CD1c-positive myeloid dendritic cell (primary cell): ENCODE results near the gene GARIN5A.
"Not testable (repeated sequence)": the region's sequence is repeated elsewhere in the genome, so short reads cannot be mapped to it uniquely, and the experiment has no call there.

Experiments
- DNase-seq: peaks from one replicate; pipeline ENCODE4 v3.0.0-alpha.2; 2016; ENCODE audit errors: extremely low spot score

The GARIN5A gene

DNA sequence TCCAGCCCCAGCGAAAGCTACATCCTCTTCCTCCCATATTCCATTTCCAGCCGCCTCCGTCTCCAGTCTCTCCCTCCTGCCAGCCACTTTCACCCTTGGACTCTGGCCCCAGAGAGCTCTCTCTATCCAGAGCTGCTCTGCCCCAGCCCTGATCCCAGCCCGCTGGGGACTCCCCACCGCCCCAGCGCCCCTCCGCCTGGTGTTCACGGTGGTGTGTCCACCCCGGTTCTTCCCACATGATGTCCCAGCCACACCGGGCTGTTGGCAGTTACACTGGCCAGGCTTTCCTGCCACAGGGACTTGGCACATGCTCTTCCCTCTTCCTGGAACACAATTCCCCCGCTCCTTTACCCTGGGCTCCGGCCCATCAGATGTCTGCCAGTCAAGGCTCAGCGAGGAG lies 11.6 kb downstream of the GARIN5A start:
- DNase-seq, result no peak

DNA sequence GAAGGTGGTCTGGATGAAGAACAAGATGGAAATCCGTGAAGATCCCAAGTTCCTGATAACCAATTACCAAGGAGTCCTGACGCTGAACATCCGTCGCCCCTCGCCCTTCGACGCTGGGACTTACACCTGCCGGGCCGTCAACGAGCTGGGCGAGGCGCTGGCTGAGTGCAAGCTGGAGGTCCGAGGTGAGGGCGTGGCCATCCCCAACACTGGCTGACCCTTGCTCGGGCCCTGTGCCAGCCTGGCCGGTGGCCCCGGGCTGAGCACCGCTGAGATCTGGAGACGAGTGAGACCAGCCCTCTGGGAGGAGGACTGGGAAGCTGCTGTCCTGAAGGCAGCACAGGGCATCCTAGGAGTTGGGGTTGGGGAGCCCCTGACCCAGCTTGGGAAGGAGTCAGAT lies 12.3 kb downstream of the GARIN5A start:
- no peak for DNase-seq

DNA sequence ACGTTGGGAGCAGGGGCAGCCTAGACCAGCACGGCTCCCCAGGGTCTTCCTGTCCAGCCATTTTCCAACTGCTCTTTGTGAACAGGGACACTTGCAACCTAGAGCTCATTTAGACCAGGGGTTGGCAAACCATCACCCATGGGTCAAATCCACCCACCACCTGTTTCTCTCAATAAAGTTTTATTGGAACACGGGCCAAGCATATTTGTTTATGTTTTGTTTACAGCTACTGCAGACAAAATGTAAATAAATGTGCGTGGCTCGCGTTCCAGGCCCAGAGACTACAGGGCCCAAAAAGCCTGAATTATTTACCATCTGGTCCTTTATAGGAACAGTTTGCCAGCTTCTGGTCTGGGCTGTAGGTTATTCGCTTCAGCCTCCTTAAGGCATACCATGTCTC lies 13.7 kb downstream of the GARIN5A start:
- DNase-seq, result no peak

DNA sequence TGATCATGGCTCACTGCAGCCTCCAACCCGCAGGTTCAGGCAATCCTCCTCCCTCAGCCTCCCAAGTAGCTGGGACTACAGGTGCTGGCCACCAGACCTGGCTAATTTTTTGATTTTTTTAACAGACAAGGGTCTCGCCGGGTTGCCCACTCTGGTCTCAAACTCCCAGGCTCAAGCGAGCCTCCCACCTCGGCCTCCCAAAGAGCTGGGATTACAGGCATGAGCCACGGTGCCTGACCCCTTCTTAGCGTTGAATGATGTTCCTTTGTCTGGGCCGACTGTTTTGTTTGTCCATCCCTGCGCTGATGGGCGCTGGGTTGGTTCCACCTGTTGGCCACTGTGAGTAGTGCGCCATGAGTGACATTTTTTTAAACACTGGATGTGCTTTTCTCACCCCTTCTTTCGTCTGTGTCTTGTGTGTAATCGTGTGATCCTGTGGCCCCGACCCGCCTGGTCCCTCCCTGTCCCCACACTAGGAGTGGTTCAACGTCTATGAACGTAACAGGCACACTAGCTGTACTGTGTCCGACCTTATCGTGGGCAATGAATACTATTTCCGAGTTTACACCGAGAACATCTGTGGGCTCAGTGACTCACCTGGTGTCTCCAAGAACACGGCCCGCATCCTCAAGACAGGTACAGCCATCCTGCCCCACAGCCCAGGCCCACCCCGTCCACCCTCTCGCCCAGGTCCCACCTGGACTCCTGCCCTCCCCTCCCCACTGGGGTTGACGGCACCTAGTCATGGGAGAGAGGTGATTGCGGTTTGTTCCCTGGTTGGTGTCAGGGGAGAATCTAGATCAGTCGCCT lies 15.4 kb downstream of the GARIN5A start:
- peak; percentile 71 for DNase-seq

DNA sequence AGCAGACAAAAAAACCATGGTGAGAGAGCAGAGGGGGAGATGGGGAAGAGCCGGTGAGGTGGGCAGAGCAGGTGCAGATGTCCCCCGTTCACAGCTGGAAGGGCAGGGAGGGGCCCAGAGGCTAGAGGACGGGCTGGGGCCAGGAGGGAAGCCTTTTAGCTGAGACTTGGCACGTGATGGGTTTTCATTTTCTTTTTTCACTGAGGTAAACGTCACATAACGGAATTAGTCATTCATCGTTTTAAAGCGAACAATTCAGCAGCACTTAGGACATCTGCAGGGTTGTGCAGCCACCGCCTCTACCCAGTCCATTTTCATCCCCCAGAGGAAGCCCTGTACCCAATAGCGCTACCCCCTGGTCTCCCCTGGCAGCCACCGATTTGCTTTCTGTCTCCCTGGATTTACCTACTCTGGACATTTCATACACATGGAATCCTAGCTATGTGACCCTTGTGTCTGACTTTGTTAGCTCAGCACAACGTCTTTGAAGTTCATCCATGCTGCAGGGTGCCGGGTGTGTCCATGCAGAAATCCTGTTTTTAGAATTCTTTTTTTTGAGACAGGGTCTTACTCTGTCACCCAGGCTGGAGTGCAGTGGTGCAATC lies 16.4 kb downstream of the GARIN5A start:
- DNase-seq, result peak; percentile 8

DNA sequence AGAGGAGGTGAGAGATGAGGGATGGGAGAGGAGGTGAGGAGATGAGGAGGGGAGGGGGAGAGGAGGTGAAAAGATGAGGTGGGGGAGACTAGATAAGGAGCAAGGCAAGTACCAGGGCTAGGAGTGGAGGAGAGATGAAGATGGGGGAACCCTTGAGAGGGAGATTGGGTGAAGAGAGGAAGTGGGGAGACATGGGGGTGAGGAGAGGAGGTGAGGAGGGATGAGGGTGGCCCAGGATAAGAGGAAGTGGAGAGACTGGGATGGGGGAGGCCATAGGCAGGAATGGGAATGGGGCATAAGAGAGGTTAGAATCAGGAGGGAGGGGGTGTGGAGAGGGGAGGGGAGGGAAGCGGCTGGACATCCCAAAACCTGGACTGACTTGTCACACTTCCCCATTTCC lies 17.0 kb downstream of the GARIN5A start:
- DNase-seq, result no peak

DNA sequence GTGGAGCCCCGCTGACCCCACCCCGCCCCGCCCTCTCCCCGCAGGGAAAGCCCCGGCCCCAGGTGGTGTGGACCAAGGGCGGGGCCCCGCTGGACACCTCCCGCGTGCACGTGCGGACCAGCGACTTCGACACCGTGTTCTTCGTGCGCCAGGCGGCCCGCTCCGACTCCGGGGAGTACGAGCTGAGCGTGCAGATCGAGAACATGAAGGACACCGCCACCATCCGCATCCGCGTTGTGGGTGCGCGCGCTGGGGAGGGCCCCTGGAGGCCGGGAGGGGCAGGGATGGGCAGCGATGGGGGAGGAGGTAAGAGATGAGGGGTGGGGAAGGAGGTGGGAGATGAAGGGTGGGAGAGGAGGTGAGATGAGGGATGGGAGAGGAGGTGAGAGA lies 17.6 kb downstream of the GARIN5A start:
- DNase-seq, result no peak

DNA sequence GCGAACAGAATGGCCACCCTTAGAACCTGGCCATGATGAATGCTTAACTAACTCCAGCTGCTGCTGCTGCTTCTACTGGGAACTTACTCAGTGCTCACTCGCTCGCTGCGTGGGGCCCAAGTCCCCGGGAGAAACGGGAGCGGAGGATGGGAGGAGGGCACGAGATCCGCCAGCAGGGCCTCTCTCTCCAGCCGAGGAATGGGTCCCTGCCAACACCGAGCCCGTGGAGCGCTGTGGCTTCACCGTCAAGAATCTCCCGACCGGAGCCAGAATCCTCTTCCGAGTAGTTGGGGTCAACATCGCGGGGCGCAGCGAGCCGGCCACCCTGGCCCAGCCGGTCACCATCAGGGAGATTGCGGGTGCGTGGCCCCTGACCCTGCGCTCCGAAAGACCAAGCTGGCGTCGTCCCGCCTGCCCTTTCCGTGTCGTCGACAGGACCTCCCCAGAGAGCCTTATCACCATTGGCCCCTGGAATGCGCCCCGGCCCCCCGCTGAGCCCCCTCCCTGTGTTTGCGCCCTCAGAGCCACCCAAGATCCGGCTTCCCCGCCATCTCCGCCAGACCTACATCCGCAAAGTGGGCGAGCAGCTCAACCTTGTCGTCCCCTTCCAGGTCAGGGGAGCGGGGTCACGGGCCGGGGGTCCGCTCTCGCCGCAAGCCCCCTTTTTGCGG lies 18.1 kb downstream of the GARIN5A start:
- no peak for DNase-seq

DNA sequence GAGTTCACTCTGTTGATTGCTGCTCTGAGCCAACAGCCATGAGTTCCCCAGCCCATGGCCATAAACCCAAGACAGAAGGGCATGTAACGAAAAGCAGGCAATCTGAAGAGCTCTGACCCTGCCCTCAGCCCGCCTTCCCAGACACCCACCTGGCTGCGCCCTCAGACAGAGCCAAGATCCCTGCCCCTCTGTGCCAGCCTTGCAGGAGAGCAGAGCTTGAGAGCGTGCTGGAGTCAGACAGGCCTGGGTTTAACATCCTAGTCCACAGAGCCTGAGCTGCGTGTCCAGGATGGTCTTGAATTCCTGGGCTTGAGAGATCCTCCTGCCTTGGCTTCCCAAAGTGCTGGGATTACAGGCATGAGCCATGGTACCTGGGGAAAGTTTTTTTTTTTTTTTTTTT lies 19.3 kb downstream of the GARIN5A start:
- no peak for DNase-seq

DNA sequence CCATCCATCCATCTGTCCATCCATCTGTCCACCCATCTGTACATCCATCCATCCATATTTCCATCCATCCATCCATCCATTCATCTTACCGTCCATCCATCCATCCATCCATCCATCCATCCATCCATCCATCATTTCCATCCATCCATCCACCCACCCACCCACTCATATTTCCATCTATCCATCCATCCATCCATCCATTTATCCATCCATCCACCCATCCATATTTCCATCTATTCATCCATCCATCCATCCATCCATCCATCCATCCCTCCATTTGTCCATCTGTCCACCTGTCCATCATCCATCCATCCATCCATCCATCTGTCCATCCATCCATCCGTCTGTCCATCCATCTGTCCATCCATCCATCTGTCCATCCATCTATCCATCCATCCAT lies 20.7 kb downstream of the GARIN5A start:
- DNase-seq, result no peak

DNA sequence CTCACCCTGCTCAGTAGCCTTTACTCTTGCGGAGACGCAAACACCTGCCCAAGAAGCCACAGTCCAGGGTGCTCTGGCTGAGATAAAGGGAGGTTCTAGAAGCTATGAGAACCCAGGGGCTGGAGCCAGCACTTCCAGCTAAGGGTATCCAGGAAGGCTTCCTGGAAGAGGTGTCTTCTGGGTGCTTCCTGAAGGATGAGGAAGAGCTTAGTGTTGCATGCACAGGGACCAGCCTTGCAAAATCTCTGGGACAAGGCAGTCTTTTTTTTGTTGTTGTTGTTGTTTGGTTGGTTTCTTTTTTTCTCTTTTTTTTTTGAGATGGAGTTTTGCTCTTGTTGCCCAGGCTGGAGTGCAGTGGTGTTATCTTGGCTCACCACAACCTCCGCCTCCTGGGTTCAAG lies 23.4 kb downstream of the GARIN5A start:
- no peak for DNase-seq

DNA sequence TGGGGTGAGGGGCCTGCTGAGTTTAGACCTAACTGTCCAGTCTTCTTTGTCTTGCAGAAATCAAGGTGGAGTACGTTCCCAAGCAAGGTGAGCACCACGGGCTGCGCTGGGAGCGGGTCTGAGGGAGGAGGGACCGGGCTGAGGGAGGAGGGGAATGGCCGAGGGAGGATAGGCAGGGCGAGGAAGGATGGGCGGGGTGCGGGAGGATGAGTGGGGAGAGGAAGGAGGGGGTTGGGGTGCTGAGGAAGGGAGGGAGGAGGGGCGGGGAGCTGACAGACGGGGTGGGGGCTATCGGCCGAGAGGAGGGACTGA lies 25.5 kb downstream of the GARIN5A start:
- DNase-seq, result no peak

DNA sequence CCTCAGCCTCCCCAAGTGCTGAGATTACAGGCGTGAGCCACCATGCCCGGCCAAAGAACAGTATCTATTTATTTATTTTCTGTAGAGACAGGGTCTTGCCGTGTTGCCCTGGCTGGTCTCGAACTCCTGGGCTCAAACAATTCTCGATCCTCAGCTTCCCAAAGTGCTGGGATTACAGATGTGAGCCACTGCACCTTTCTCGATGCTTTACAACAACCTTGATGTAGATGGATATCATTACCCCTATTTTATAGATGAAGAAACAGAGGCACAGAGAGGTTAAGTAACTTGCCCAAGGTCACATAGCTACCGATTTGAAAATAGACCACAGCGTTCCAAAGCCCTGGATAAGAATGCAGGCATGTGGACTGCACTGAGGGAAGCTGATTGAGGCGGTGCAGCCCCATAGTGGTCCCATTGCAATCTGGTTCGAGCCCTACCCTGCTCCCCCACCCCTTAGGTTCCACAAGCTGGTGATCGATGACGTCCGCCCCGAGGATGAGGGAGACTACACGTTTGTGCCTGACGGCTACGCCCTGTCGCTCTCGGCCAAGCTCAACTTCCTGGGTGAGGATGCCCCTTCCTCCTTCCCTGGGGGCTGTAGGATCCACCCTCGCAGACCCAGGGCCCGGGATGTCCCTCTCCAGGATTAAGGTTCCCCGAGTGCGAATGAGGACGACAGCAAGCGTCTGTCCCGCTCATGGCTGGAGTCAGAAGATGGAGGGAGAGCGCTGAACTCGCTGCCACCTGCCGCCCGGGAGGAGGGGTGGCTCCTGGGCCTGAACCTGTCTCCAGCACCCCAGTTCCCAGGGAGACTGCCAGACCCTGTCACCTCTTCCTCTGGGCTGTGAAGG lies 26.1 kb downstream of the GARIN5A start:
- DNase-seq, result no peak

DNA sequence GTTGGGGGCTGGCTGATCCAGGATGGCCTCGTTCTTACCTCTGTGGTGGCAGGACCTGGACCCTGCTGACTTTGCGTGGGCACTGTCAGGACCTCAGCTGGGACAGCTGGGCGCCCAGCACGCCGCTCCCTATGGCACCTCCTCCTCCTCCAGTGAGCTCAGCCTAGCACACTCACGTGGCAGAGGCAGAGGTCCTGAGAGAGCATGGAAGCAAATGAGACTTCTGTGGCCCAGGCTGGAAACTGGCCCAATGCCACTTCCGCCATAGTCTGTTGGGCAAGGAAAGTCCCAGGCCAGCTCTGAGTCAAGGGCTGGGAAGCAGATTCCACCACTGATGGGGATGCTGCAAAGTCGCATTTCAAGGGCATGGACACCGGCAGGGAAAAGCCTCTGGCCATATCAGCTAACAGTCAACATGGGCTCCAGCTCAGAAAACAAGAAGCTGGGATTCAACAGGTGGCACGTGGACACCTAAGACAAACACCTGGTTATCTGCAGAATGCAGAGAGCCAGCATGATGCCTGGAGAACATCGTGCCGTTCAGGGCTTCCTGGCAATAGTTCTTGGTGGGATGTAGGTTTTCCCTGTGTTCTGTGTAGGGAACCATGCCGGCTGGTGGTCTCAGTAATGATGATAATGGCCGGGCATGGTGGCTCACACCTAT lies 27.3 kb downstream of the GARIN5A start:
- DNase-seq, result no peak

DNA sequence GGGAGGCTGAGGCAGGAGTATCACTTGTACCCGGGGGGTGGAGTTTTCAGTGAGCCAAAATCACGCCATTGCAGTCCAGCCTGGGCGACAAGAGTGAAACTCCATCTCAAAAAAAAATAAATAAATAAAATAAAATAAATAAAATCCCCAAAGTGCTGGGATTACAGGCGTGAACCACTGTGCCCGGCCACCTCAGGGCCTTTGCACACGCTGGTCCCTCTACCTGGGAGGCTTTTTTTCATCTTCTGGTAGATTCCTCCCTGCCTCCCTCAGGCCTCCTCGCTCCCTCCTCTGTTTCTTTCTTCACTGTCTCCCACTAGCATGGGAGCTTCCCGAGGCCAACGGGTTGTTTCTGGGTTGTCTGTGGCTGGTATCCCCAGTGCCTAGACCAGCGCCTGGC lies 28.9 kb downstream of the GARIN5A start:
- DNase-seq, result no peak

DNA sequence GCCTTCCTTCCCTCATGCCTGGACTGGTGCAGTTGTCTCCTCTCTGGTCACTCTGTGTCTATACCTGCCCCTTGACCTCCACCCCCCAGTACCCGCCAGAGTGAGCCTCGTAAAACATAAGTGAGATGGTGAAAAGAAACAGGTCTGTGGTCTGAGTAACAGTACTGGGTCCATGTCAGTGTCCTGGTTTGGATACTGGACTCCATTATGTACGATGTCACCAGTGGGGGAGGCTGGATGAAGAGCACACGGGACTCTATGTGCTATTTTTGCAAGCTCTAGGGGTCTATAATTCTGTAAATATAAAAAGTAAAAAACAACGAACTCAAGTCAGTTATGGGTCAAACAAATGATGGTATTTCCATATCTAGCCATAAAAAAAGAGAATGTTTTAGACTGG lies 29.6 kb downstream of the GARIN5A start:
- no peak for DNase-seq

DNA sequence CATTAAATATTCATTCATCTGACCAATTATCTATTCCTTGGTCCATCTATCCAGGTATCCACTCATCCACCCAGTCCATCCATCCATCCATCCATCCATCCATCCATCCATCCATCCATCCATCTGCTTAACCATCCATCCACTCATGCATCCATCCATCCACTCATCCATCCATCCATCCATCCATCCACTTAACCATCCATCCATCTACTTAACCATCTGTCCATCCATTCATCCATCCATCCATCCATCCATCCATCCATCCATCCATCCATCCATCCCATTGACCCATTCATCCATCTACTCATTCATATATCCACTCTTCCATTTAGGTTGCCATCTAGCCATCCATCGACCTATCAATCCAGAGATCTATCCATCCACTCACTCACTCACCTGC lies 32.6 kb downstream of the GARIN5A start:
- DNase-seq, result no peak

DNA sequence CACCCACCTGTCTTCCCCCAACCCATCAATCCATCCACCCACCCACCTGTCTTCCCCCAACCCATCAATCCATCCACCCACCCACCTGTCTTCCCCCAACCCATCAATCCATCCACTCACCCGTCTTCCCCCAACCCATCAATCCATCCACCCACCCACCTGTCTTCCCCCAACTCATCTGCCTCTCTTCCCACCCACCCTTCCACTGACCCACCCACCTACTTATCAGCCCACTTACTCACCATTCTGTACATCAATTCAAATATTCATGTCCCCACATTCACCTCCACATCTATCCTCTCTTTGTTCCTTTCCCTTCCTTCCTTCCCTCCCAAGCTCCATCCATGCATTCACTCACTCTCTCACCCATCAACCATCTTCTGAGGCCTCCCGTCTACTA lies 37.5 kb downstream of the GARIN5A start:
- not testable (repeated sequence) for DNase-seq

DNA sequence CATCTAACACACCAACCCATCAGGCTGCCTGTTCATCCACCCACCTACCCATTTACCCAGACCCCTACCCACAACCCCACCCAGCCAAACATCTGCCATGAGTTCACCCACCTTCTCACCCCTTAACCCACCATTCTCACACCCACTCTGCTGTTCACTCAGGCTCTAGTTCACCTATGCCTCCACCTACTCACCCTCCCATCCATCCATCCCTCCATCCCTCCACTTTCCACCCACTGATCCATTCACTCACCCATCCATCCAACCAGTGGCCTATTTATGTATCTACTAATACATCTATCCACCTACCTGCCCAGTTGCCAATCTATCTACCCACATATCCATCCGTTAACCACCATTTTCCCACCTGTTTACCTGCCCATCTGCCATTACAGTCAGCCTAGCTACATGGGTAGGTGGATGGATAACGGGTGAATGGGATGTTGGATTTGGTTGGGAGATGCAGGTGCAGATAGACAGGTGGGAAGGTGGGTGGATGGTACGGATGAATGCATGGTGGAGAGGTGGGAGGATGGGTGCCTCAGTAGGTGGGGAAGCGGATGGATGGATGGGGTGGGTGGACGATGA lies 38.7 kb downstream of the GARIN5A start:
- DNase-seq, result no peak

DNA sequence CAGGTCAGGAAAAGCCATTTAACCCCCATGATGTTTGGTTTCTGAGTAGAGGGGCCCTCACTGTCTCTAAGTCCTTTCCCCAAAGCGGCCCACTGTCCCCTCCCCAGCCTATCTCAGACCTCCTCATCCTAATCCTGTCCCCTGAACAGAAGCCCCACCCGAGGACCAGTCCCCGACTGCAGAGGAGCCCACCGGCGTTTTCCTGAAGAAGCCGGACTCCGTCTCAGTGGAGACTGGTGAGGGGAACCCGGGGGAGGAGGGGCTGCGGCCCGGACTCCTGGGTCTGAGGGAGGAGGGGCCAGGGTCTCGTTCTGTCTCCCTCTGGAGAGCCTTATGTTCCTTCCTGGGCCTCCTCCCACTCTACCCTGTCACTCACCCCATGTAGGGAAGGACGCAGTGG lies 41.0 kb downstream of the GARIN5A start:
- no peak for DNase-seq

DNA sequence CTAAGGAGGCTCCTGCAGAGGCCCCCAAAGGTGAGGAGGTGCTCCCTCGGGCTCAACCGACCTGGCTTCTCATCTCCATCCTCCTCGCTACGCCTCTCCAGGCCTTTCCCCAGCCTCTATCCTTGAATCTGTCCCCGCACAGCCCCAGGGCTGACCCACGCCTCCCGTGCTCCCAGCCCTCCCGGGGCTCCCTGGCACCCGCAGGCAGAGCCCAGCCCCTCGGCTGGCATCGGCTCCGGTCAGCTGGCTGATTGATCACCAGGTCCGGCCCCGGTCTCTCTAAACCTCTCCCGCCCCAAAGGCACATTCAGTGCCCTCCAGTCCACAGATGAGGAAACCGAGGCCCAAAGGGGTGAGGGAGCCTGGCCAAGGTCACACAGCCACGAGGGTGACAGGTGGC lies 41.4 kb downstream of the GARIN5A start:
- DNase-seq, result no peak

DNA sequence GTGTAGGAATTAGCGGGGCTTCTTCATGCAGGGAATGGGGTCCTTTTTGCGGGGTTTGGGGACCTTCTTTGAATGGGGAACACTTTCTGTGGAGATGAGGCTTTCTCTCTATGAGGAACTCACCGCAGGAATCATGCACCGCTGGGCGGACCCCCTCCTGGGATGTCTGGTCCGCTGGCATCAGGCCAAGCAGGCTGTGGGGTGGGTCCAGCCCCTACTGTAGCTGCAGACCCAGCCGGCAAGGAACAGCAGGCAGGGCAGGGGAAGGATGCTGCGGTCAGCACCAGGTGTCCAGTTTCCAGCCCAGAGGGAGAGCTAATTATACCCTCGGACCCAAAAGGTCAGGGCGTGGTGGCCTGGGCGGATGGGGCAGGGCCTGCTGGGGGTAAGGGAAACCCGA lies 42.1 kb downstream of the GARIN5A start:
- DNase-seq, result no peak
